ENCODE results near the gene OR51A4. TPM values are rescaled to one million over a fixed set of nuclear protein-coding genes. Genes with fewer than 3 reads are reported as not detected.

Gene OR51A4
- total and polyA plus RNA-seq, 2 of the 13 experiments (the other 11 are each of a cell fraction or from before 2014, with no cell fraction given): not detected

DNA sequence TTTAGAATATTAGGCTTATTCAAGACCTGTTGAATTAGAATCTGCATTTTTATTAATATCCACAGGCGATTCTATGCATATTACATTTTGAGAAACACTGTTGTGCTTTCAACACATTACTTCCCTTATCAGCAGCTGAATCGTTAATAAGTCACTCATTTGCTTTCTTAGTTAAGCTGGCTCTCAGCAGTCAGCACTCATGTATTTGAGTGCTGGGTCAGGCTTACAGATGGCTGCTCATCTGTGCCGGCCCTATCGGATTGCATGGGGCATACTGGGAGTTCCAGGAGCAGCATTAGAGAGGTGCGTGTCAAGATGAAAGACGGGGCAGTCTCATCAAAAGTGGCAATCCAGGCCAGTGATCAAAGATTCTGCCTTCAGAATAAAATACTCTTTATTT lies 36.4 kb upstream of the OR51A4 start (continued):
- TF ChIP-seq, protein P1, sequence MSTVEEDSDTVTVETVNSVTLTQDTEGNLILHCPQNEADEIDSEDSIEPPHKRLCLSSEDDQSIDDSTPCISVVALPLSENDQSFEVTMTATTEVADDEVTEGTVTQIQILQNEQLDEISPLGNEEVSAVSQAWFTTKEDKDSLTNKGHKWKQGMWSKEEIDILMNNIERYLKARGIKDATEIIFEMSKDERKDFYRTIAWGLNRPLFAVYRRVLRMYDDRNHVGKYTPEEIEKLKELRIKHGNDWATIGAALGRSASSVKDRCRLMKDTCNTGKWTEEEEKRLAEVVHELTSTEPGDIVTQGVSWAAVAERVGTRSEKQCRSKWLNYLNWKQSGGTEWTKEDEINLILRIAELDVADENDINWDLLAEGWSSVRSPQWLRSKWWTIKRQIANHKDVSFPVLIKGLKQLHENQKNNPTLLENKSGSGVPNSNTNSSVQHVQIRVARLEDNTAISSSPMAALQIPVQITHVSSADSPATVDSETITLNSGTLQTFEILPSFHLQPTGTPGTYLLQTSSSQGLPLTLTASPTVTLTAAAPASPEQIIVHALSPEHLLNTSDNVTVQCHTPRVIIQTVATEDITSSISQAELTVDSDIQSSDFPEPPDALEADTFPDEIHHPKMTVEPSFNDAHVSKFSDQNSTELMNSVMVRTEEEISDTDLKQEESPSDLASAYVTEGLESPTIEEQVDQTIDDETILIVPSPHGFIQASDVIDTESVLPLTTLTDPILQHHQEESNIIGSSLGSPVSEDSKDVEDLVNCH (CRISPR knock-in tag; IDR thresholded peaks at IDR 0.05): no peak

DNA sequence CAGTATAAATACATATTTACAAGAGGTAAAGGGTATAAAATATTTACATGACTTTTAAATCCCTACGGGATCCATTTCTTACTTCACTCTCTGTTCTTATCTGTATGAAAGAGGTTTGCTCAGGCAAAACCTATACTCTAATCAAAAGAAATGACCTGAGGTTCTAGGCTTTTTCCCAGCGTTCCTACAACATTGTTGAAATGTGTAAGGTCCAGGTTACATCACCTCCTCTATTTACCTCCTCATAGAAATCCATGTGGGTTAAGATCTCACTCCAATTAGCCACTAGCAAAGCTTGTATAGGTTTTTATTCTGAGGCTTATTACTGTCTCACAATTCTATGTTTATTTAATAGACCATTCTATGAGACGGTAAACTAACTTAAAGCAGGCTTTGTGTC lies 35.3 kb upstream of the OR51A4 start:
- no peak for FAIRE-seq
- POLR2A ChIA-PET: no interaction called here
- Histone ChIP-seq H3K36me3 (replicated peaks in 1 of 2; ENCODE audit: control insufficient read depth in 1 of 2, insufficient read depth in 2 of 2, low read length in 2 of 2) (no peaks in the 10 kb centered on the region), H3K9me3 (ENCODE audit: low read length) (no peaks in the 10 kb centered on the region), H3K4me1 (ENCODE audit: insufficient read depth, low read length) (no peaks in the 10 kb centered on the region), H3K4me3 (replicated peaks in 1 of 3; ENCODE audit: insufficient read depth in 1 of 3, low read depth in 2 of 3, low read length in 3 of 3) (no peak overlapping the region), H3K4me2 (ENCODE audit: low read depth, low read length) (no peak overlapping the region), H2AFZ (ENCODE audit: low read length) (no peak overlapping the region), H3K27ac (ENCODE audit: extremely low read length, insufficient read depth, low read length) (no peak overlapping the region), H3K27me3 (ENCODE audit: control insufficient read depth in 1 of 2, insufficient read depth in 2 of 2, low read length in 2 of 2) (no peaks in the 10 kb centered on the region), H3K79me2 (ENCODE audit: insufficient read depth, low read length) (no peaks in the 10 kb centered on the region), H4K20me1 (ENCODE audit: insufficient read depth, low read length) (no peaks in the 10 kb centered on the region), H3K9ac (ENCODE audit: insufficient read depth, low read depth, low read length) (no peak overlapping the region)
- CTCF ChIA-PET (ENCODE audit: low intra/inter-chr PET ratio, low total read pairs): no interaction called here
- intact Hi-C loops (cut with micrococcal nuclease; ENCODE audit: unreplicated experiment) (no loop called here), in situ Hi-C loops (cut with HindIII; ENCODE audit: extremely low pct_ligation_motif_present, low pct_unique_long_range_greater_than_20kb) (no loop called here)
- no peak for ATAC-seq
- BruUV-seq (replicated peaks): no TSS peak
- TF ChIP-seq ZNF296 (CRISPR knock-in tag; conservative IDR thresholded peaks at IDR 0.05): no peak
- TF ChIP-seq, protein P2, sequence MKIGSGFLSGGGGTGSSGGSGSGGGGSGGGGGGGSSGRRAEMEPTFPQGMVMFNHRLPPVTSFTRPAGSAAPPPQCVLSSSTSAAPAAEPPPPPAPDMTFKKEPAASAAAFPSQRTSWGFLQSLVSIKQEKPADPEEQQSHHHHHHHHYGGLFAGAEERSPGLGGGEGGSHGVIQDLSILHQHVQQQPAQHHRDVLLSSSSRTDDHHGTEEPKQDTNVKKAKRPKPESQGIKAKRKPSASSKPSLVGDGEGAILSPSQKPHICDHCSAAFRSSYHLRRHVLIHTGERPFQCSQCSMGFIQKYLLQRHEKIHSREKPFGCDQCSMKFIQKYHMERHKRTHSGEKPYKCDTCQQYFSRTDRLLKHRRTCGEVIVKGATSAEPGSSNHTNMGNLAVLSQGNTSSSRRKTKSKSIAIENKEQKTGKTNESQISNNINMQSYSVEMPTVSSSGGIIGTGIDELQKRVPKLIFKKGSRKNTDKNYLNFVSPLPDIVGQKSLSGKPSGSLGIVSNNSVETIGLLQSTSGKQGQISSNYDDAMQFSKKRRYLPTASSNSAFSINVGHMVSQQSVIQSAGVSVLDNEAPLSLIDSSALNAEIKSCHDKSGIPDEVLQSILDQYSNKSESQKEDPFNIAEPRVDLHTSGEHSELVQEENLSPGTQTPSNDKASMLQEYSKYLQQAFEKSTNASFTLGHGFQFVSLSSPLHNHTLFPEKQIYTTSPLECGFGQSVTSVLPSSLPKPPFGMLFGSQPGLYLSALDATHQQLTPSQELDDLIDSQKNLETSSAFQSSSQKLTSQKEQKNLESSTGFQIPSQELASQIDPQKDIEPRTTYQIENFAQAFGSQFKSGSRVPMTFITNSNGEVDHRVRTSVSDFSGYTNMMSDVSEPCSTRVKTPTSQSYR (CRISPR knock-in tag; IDR thresholded peaks at IDR 0.05; ENCODE audit: borderline replicate concordance): no peak
- TF ChIP-seq GLI4 (CRISPR knock-in tag; IDR thresholded peaks at IDR 0.05; ENCODE audit: borderline replicate concordance): no peak
- TF ChIP-seq CCDC6 (CRISPR knock-in tag; IDR thresholded peaks at IDR 0.05): no peak
- TF ChIP-seq IRX3 (CRISPR knock-in tag; IDR thresholded peaks at IDR 0.05; ENCODE audit: borderline replicate concordance, low read depth): no peak
- no peak for TF ChIP-seq KAT7 (CRISPR knock-in tag; IDR thresholded peaks at IDR 0.05; ENCODE audit: borderline replicate concordance)
- TF ChIP-seq, protein P3, sequence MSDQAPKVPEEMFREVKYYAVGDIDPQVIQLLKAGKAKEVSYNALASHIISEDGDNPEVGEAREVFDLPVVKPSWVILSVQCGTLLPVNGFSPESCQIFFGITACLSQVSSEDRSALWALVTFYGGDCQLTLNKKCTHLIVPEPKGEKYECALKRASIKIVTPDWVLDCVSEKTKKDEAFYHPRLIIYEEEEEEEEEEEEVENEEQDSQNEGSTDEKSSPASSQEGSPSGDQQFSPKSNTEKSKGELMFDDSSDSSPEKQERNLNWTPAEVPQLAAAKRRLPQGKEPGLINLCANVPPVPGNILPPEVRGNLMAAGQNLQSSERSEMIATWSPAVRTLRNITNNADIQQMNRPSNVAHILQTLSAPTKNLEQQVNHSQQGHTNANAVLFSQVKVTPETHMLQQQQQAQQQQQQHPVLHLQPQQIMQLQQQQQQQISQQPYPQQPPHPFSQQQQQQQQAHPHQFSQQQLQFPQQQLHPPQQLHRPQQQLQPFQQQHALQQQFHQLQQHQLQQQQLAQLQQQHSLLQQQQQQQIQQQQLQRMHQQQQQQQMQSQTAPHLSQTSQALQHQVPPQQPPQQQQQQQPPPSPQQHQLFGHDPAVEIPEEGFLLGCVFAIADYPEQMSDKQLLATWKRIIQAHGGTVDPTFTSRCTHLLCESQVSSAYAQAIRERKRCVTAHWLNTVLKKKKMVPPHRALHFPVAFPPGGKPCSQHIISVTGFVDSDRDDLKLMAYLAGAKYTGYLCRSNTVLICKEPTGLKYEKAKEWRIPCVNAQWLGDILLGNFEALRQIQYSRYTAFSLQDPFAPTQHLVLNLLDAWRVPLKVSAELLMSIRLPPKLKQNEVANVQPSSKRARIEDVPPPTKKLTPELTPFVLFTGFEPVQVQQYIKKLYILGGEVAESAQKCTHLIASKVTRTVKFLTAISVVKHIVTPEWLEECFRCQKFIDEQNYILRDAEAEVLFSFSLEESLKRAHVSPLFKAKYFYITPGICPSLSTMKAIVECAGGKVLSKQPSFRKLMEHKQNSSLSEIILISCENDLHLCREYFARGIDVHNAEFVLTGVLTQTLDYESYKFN (CRISPR knock-in tag; conservative IDR thresholded peaks at IDR 0.05): no peak
- WGBS (ENCODE audit: low lambda C conversion rate): 33% methylated on average over 3 of the region's 3 CpGs
- DNase-seq (ENCODE audit: low spot score): no peak

Measured in HepG2 (cell line).